Natural killer cell (primary cell): Measurements from ENCODE around the gene RMC1. TPM values are rescaled to one million over a fixed set of nuclear protein-coding genes. Genes with fewer than 3 reads are reported as not detected.

Experiments used
- ATAC-seq, 3 donors: fragments of 150-1000 bp in 2 of 3; fragments of 200-7000 bp in 1 of 3; cut with Tn5 transposase; 1 replicate in 1 of 3; 2 replicates in 2 of 3; pipeline ENCODE4 v1.10.0; 2021; ENCODE audit warnings: mild to moderate bottlenecking in 2 of 3, moderate library complexity in 2 of 3
- DNase-seq, 2 donors: peaks; one replicate each; pipeline versions ENCODE4 v3.0.0 to v3.0.0-alpha.2; 2013 to 2021; ENCODE audit warnings: mixed read lengths in 1 of 2
- H3K27ac ChIP-seq: one replicate; pipeline ENCODE4 v1.5.1; 2013; ENCODE audit warnings: mild to moderate bottlenecking, low read length
- H3K27me3 ChIP-seq: one replicate; pipeline ENCODE4 v1.6.1; 2013; ENCODE audit warnings: low read length; ENCODE audit not compliant: control insufficient read depth, insufficient read depth
- H3K36me3 ChIP-seq: one replicate; pipeline ENCODE4 v1.6.1; 2013; ENCODE audit warnings: low read length; ENCODE audit not compliant: control insufficient read depth, insufficient read depth
- H3K4me1 ChIP-seq: one replicate; pipeline ENCODE4 v1.6.1; 2013; ENCODE audit warnings: low read length; ENCODE audit not compliant: control insufficient read depth, insufficient read depth
- H3K4me3 ChIP-seq: one replicate; pipeline ENCODE4 v1.5.1; 2013; ENCODE audit warnings: low read length
- H3K9me3 ChIP-seq: one replicate; pipeline ENCODE4 v1.6.1; 2013; ENCODE audit warnings: low read length; ENCODE audit not compliant: control insufficient read depth, insufficient read depth
- H3K27ac Mint-ChIP-seq, 2 donors: one replicate each; pipeline ENCODE4 v1.8.0; 2022; ENCODE audit warnings: mild to moderate bottlenecking in 2 of 2, mixed read lengths in 2 of 2, moderate library complexity in 1 of 2
- H3K27me3 Mint-ChIP-seq, 2 donors: one replicate each; pipeline ENCODE4 v1.8.0; 2022; ENCODE audit warnings: low read depth in 2 of 2, mixed read lengths in 2 of 2
- H3K36me3 Mint-ChIP-seq: one replicate; pipeline ENCODE4 v1.8.0; 2022; ENCODE audit warnings: mixed read lengths
- H3K4me1 Mint-ChIP-seq, 2 donors: one replicate each; pipeline ENCODE4 v1.8.0; 2022; ENCODE audit warnings: mixed read lengths in 2 of 2
- H3K4me3 Mint-ChIP-seq: one replicate; pipeline ENCODE4 v1.8.0; 2022; ENCODE audit warnings: mild to moderate bottlenecking, moderate library complexity, mixed read lengths
- H3K9me3 Mint-ChIP-seq, 2 donors: one replicate each; pipeline ENCODE4 v1.8.0; 2022; ENCODE audit warnings: mixed read lengths in 2 of 2
- WGBS: methylation state at CpG from one replicate; pipeline ENCODE4 v1.1.7; 2013; ENCODE audit warnings: missing lambda C conversion rate; ENCODE audit not compliant: insufficient coverage; 5-methylcytosine and 5-hydroxymethylcytosine counted together
- intact Hi-C: fragments of 100-400 bp; cut with micrococcal nuclease; formaldehyde crosslinking; loops from one replicate; pipeline ENCODE4 v1.14.2; 2022
- total RNA-seq, 4 donors: library from RNA; stranded (reverse); fragments of 120-200 nt in 1 of 4; gene quantifications; one replicate each; pipeline versions ENCODE4 v1.2.3 to v1.2.4, GENCODE V29; 2013 to 2022
- TF ChIP-seq, protein P1 (sequence below): fragments of 200-600 bp; IDR thresholded peaks from one replicate; pipeline ENCODE4 v1.8.0; 2022; ENCODE audit warnings: antibody characterized with exemption

Gene RMC1
- total RNA-seq, 3 donors from 2014 or later (not counting 1 experiment from before 2014, with no cell fraction given), result 71.1 to 84.4 (median 77.2) TPM

DNA sequence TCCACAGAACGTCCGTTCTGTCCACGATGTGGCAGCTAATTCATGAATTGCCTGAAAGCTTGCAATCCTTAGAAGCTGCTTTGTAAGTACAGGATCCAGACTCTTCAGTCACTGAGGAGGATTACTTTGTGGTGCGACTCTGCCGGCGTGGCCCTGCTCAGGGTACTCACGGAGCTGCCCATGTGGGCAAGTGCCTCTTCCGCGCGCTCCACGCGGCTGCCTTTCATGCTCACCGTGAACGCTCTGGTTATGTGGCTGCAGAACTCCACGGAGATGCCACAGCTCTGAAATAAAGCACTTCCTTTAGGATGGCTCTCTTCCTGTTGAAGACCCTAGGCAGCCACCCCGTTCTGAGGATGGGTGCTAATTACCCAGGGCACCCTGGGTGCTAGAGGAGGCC, 31.0 kb downstream of the RMC1 start:
- Mint-ChIP-seq H3K4me1 (peaks cover 0 to 4% of the 10 kb centered on the region in 2 donors), H3K4me3 (no peak overlapping the region), H3K27me3 (no peaks in the 10 kb centered on the region), H3K27ac (no peak overlapping the region), H3K9me3 (no peaks in the 10 kb centered on the region), H3K36me3 (peaks cover 29% of the 10 kb centered on the region)
- Histone ChIP-seq H3K9me3 (no peaks in the 10 kb centered on the region), H3K27ac (no peak overlapping the region), H3K4me3 (no peak overlapping the region), H3K4me1 (no peaks in the 10 kb centered on the region), H3K27me3 (no peaks in the 10 kb centered on the region), H3K36me3 (peaks cover 98% of the 10 kb centered on the region)
- ATAC-seq (no peak), DNase-seq (no peak)
- TF ChIP-seq, protein P1, sequence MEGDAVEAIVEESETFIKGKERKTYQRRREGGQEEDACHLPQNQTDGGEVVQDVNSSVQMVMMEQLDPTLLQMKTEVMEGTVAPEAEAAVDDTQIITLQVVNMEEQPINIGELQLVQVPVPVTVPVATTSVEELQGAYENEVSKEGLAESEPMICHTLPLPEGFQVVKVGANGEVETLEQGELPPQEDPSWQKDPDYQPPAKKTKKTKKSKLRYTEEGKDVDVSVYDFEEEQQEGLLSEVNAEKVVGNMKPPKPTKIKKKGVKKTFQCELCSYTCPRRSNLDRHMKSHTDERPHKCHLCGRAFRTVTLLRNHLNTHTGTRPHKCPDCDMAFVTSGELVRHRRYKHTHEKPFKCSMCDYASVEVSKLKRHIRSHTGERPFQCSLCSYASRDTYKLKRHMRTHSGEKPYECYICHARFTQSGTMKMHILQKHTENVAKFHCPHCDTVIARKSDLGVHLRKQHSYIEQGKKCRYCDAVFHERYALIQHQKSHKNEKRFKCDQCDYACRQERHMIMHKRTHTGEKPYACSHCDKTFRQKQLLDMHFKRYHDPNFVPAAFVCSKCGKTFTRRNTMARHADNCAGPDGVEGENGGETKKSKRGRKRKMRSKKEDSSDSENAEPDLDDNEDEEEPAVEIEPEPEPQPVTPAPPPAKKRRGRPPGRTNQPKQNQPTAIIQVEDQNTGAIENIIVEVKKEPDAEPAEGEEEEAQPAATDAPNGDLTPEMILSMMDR, result no peak
- intact Hi-C loops, result no loop called here
- 96% methylated on average over 16 of the region's 16 CpGs for WGBS

DNA sequence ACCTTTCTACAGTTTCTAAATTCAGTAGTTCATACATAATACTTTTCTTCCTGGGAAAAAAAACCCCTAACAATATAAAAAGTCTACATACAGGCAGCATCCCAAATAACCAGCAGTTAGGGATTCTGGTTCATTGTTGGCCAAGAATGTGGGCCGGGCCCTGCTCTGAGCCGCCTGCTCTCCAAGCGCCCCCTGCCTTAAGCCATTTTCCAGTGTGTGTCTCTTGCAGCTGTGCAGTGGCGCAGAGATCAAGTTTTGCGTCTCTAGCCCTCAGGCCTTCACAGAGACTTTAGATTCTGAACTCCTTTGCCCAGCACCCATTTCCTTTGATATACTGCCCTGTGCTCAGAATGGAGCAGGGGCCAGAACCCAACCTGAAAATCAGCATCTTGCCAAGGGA, 32.9 kb downstream of the RMC1 start:
- ATAC-seq (no peak), DNase-seq (no peak)
- 96% methylated on average over 5 of the region's 5 CpGs for WGBS
- H3K27me3 Mint-ChIP-seq, result no peaks in the 10 kb centered on the region
- peaks cover 96% of the 10 kb centered on the region for H3K36me3 ChIP-seq
- H3K9me3 Mint-ChIP-seq, result no peaks in the 10 kb centered on the region
- H3K27me3 ChIP-seq, result no peaks in the 10 kb centered on the region
- H3K4me1 ChIP-seq, result peaks cover 17% of the 10 kb centered on the region
- no peak overlapping the region for H3K4me3 Mint-ChIP-seq
- H3K27ac ChIP-seq, result no peak overlapping the region
- H3K27ac Mint-ChIP-seq, result peak overlapping the region; percentile 18 to 41
- TF ChIP-seq, protein P1, result no peak
- H3K36me3 Mint-ChIP-seq, result peaks cover 37% of the 10 kb centered on the region
- no peak overlapping the region for H3K4me3 ChIP-seq
- H3K4me1 Mint-ChIP-seq, result peaks cover 17 to 22% of the 10 kb centered on the region in 2 donors
- intact Hi-C loops, result no loop called here
- no peaks in the 10 kb centered on the region for H3K9me3 ChIP-seq

DNA sequence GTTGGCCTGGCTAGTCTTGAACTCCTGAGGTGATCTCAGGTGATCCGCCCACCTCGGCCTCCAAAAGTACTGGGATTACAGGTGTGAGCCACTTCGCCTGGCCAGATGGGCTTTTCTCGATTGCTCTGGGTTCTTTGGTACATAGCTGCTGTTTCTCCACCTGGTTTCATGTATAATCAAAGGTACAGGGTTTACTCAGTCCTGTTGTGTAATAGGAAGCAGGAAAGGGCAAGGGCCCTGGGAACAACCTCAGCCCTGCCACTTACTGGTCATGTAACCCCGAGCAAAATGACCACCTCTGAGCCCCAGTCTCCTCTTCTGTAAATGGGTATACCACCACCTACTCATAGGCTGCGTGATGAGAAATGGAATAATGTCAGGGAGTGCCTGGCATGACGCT, 34.0 kb downstream of the RMC1 start:
- H3K4me1 Mint-ChIP-seq, result peaks cover 24 to 26% of the 10 kb centered on the region in 2 donors
- Histone ChIP-seq H3K36me3 (peaks cover 95% of the 10 kb centered on the region), H3K27me3 (no peaks in the 10 kb centered on the region), H3K27ac (no peak overlapping the region), H3K9me3 (no peaks in the 10 kb centered on the region), H3K4me3 (no peak overlapping the region), H3K4me1 (peaks cover 20% of the 10 kb centered on the region)
- no peaks in the 10 kb centered on the region for H3K27me3 Mint-ChIP-seq
- H3K4me3 Mint-ChIP-seq, result no peak overlapping the region
- H3K36me3 Mint-ChIP-seq, result peaks cover 41% of the 10 kb centered on the region
- WGBS, result 98% methylated on average over 6 of the region's 7 CpGs
- ATAC-seq, result no peak
- H3K27ac Mint-ChIP-seq, result peak overlapping the region; percentile 22 to 51
- no peak for DNase-seq
- TF ChIP-seq, protein P1, result no peak
- H3K9me3 Mint-ChIP-seq, result no peaks in the 10 kb centered on the region
- intact Hi-C loops, result no loop called here

DNA sequence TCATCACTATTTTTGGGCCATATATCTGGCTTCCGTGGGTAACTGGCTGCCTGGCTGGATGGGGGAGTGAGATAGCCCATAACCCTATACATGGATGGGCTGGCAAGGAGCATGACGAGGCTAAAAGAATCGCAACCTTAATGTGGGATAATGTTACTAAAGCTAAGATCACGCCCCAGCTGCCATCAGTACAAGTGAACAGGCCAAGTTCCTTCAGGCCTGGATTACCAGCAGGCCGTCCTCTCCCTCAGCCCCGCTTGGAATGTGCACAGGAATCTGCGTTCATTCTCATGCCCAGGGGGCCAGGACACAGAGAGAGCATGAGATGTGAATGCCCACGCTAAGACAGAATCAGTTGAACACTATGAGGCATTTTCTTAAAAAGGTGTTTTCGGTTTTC, 34.7 kb downstream of the RMC1 start:
- H3K27me3 ChIP-seq, result no peaks in the 10 kb centered on the region
- Mint-ChIP-seq H3K27me3 (no peaks in the 10 kb centered on the region), H3K36me3 (peaks cover 41% of the 10 kb centered on the region), H3K9me3 (no peaks in the 10 kb centered on the region), H3K4me1 (peaks cover 24 to 26% of the 10 kb centered on the region in 2 donors), H3K27ac (no peak overlapping the region), H3K4me3 (no peak overlapping the region)
- peaks cover 94% of the 10 kb centered on the region for H3K36me3 ChIP-seq
- WGBS, result 96% methylated on average over 9 of the region's 9 CpGs
- no peak overlapping the region for H3K4me3 ChIP-seq
- peaks cover 20% of the 10 kb centered on the region for H3K4me1 ChIP-seq
- ATAC-seq (no peak), DNase-seq (no peak)
- no peaks in the 10 kb centered on the region for H3K9me3 ChIP-seq
- TF ChIP-seq, protein P1, result no peak
- H3K27ac ChIP-seq, result no peak overlapping the region
- intact Hi-C loops, result no loop called here
